Breast epithelium (tissue), 4 donors: ENCODE results near the gene CAMK1. TPM values are rescaled to one million over a fixed set of nuclear protein-coding genes. Genes with fewer than 3 reads are reported as not detected.

Experiments used
- DNase-seq, 2 donors: peaks; one replicate each; pipeline ENCODE4 v3.0.0-alpha.2; 2019; ENCODE audit warnings: low spot score in 2 of 2
- H3K27ac ChIP-seq, 2 donors: fragments of 200-600 bp; sonication (generic) in 1 of 2; one replicate each; pipeline ENCODE4 v1.5.1; 2016 to 2019; ENCODE audit warnings: mild to moderate bottlenecking in 1 of 2
- H3K27me3 ChIP-seq, 2 donors: fragments of 200-600 bp; sonication (generic) in 1 of 2; one replicate each; pipeline versions ENCODE4 v1.5.1 to v1.6.0; 2017 to 2019; ENCODE audit warnings: control low read depth in 1 of 2, mild to moderate bottlenecking in 1 of 2
- H3K36me3 ChIP-seq: fragments of 200-600 bp; one replicate; pipeline ENCODE4 v1.5.1; 2019
- H3K4me1 ChIP-seq, 2 donors: fragments of 200-600 bp; sonication (generic); one replicate each; pipeline ENCODE4 v1.5.1; 2016 to 2019; ENCODE audit warnings: control low read depth in 1 of 2
- H3K4me3 ChIP-seq, 3 donors: fragments of 200-600 bp; sonication (generic); 1 replicate in 2 of 3; 2 replicates in 1 of 3; pipeline ENCODE4 v1.5.1; 2016 to 2019; ENCODE audit warnings: mild to moderate bottlenecking in 3 of 3, moderate library complexity in 2 of 3
- H3K9me3 ChIP-seq, 2 donors: fragments of 200-600 bp; sonication (generic) in 1 of 2; one replicate each; pipeline ENCODE4 v1.5.1; 2016 to 2019; ENCODE audit warnings: control low read depth in 1 of 2
- CTCF ChIP-seq, 3 donors: fragments of 450-650 bp; IDR thresholded peaks; one replicate each; pipeline ENCODE4 v1.5.1; 2016 to 2017; ENCODE audit warnings: antibody characterized with exemption in 3 of 3, mild to moderate bottlenecking in 3 of 3, moderate library complexity in 3 of 3
- POLR2A ChIP-seq: fragments of 450-650 bp; IDR thresholded peaks from one replicate; pipeline ENCODE4 v1.6.1; 2016; ENCODE audit warnings: antibody characterized with exemption, mild to moderate bottlenecking, moderate library complexity
- POLR2AphosphoS5 ChIP-seq, 3 donors: sonication (generic); formaldehyde crosslinking; IDR thresholded peaks; one replicate each; pipeline ENCODE4 v1.6.1; 2017; ENCODE audit warnings: antibody characterized with exemption in 3 of 3
- intact Hi-C: fragments of 100-400 bp; cut with DNase I; formaldehyde crosslinking; loops from one replicate; pipeline ENCODE4 v1.15.1; 2023; ENCODE audit warnings: low total_unique reads
- total RNA-seq, 3 donors: library from RNA; depleted of rRNA; stranded (reverse); fragments of >200 nt; gene quantifications; one replicate each; pipeline ENCODE4 v1.1.0, GENCODE V29; 2016

Gene CAMK1
- total RNA-seq, 3 donors from 2014 or later, result 25.2 to 58.7 (median 40.0) TPM

GRCh38 chr3:9747267-9747666, 22.5 kb downstream of the CAMK1 start:
- no peak overlapping the region for H3K27ac ChIP-seq
- DNase-seq, result no peak
- peaks cover 0 to 14% of the 10 kb centered on the region in 2 donors for H3K4me1 ChIP-seq
- no peaks in the 10 kb centered on the region for H3K27me3 ChIP-seq
- no peak for TF ChIP-seq CTCF (IDR thresholded peaks at IDR 0.05)
- no peak for TF ChIP-seq POLR2AphosphoS5 (IDR thresholded peaks at IDR 0.05)
- no peak for TF ChIP-seq POLR2A
- no peak overlapping the region for H3K4me3 ChIP-seq
- peaks cover 15% of the 10 kb centered on the region for H3K36me3 ChIP-seq
- intact Hi-C loops, result no loop called here
- no peaks in the 10 kb centered on the region for H3K9me3 ChIP-seq

- Histone ChIP-seq H3K4me1 (peaks cover 0 to 11% of the 10 kb centered on the region in 2 donors), H3K36me3 (peaks cover 15% of the 10 kb centered on the region), H3K27me3 (no peaks in the 10 kb centered on the region), H3K9me3 (no peaks in the 10 kb centered on the region), H3K4me3 (no peak overlapping the region), H3K27ac (peak overlapping the region in 1 of 2 donors; percentile 0)
- intact Hi-C loops, result no loop called here
- no peak for DNase-seq
- TF ChIP-seq CTCF (IDR thresholded peaks at IDR 0.05) (no peak), POLR2A (no peak), POLR2AphosphoS5 (IDR thresholded peaks at IDR 0.05) (no peak)
Observed at GRCh38 chr3:9746330-9746729, 23.4 kb downstream of the CAMK1 start.

- intact Hi-C loops, result no loop called here
Observed at GRCh38 chr3:9745521-9745920, 24.2 kb downstream of the CAMK1 start.

GRCh38 chr3:9744162-9744561, 25.6 kb downstream of the CAMK1 start:
- Histone ChIP-seq H3K4me1 (no peaks in the 10 kb centered on the region), H3K27ac (no peak overlapping the region), H3K9me3 (no peaks in the 10 kb centered on the region), H3K27me3 (no peaks in the 10 kb centered on the region), H3K36me3 (peaks cover 25% of the 10 kb centered on the region), H3K4me3 (no peak overlapping the region)
- DNase-seq, result no peak
- TF ChIP-seq POLR2AphosphoS5 (IDR thresholded peaks at IDR 0.05) (no peak), POLR2A (no peak), CTCF (IDR thresholded peaks at IDR 0.05) (no peak)
- intact Hi-C loops, result no loop called here

More at GRCh38 chr3:9745521-9745920, 24.2 kb downstream of the CAMK1 start:
- H3K27me3 ChIP-seq, result no peaks in the 10 kb centered on the region
- TF ChIP-seq CTCF (IDR thresholded peaks at IDR 0.05), result no peak
- TF ChIP-seq POLR2A, result no peak
- no peak for TF ChIP-seq POLR2AphosphoS5 (IDR thresholded peaks at IDR 0.05)
- no peak overlapping the region for H3K4me3 ChIP-seq
- no peaks in the 10 kb centered on the region for H3K9me3 ChIP-seq
- DNase-seq, result no peak
- peaks cover 15% of the 10 kb centered on the region for H3K36me3 ChIP-seq
- H3K4me1 ChIP-seq, result peaks cover 0 to 2% of the 10 kb centered on the region in 2 donors
- no peak overlapping the region for H3K27ac ChIP-seq

- Histone ChIP-seq H3K9me3 (no peaks in the 10 kb centered on the region), H3K4me3 (no peak overlapping the region), H3K4me1 (no peaks in the 10 kb centered on the region), H3K27me3 (no peaks in the 10 kb centered on the region), H3K27ac (no peak overlapping the region), H3K36me3 (peaks cover 27% of the 10 kb centered on the region)
- TF ChIP-seq CTCF (IDR thresholded peaks at IDR 0.05) (no peak), POLR2A (no peak), POLR2AphosphoS5 (IDR thresholded peaks at IDR 0.05) (no peak)
- intact Hi-C loops, result no loop called here
- no peak for DNase-seq
Observed at GRCh38 chr3:9743548-9743947, 26.2 kb downstream of the CAMK1 start.
